ENCODE measurements around the gene NKX2-3.

Gene NKX2-3

GRCh38 chr10:99583687-99584086 is 50.9 kb downstream of the NKX2-3 start:
- Histone ChIP-seq H3K79me2 (ENCODE audit: control insufficient read depth, insufficient read depth, low read length, poor library complexity) (no peaks in the 10 kb centered on the region), H2BK120ac (ENCODE audit: insufficient read depth, low read length, poor library complexity) (no peak overlapping the region), H3K23ac (ENCODE audit: low read length) (no peak overlapping the region), H4K8ac (ENCODE audit: low read depth, low read length) (no peak overlapping the region), H4K12ac (ENCODE audit: low read depth, low read length) (no peak overlapping the region), H3K9ac (ENCODE audit: low read length) (no peak overlapping the region), H3K9me3 (ENCODE audit: insufficient read depth, low read depth, low read length) (peaks cover 2% of the 10 kb centered on the region), H2AK5ac (ENCODE audit: low read length) (no peak overlapping the region), H3K4ac (ENCODE audit: low read depth, low read length) (no peak overlapping the region), H3K18ac (ENCODE audit: low read length) (no peak overlapping the region), H3K4me2 (ENCODE audit: low read length) (no peak overlapping the region), H2AFZ (ENCODE audit: insufficient read depth, low read length, poor library complexity) (no peak overlapping the region), H3K27ac (ENCODE audit: low read depth, low read length) (no peak overlapping the region), H3K14ac (ENCODE audit: low read length) (no peak overlapping the region), H3K4me3 (ENCODE audit: low read depth, low read length) (no peak overlapping the region), H4K91ac (ENCODE audit: low read depth, low read length) (no peak overlapping the region), H3K4me1 (ENCODE audit: control insufficient read depth in 1 of 2, insufficient read depth in 2 of 2, low read length in 2 of 2) (peaks cover 2 to 4% of the 10 kb centered on the region in 2 experiments), H2BK5ac (ENCODE audit: low read depth, low read length, poor library complexity) (no peak overlapping the region), H3K36me3 (ENCODE audit: control insufficient read depth in 1 of 2, insufficient read depth in 2 of 2, low read length in 2 of 2) (no peaks in the 10 kb centered on the region), H2BK12ac (ENCODE audit: low read length) (no peak overlapping the region), H3K79me1 (ENCODE audit: low read length) (no peaks in the 10 kb centered on the region), H3K27me3 (ENCODE audit: insufficient read depth, low read length) (no peaks in the 10 kb centered on the region)
- no peak for DNase-seq
- no CpG with 5 or more reads among the region's 8 CpGs for WGBS (ENCODE audit: extremely low coverage, insufficient coverage, insufficient read length)

Data from trophoblast cell (in vitro differentiated cells and primary cell).